Hindlimb muscle (tissue), 1 donor: ENCODE data around the gene DPP9. TPM values are rescaled to one million over a fixed set of nuclear protein-coding genes. Genes with fewer than 3 reads are reported as not detected.
"Not testable (repeated sequence)": the region's sequence is repeated elsewhere in the genome, so short reads cannot be mapped to it uniquely, and the experiment has no call there.

Experiments
- DNase-seq: peaks from one replicate; pipeline ENCODE4 v3.0.0-alpha.2; 2013
- polyA plus RNA-seq: library from polyadenylated mRNA; unstranded; fragments of 120-200 nt; gene quantifications from one replicate; pipeline ENCODE4 v1.2.1, GENCODE V29; 2013; ENCODE audit not compliant: insufficient read length

Gene DPP9
- polyA plus RNA-seq, 1 donor, result 29.8 TPM

GRCh38 chr19:4738734-4739133 lies 15.1 kb upstream of the DPP9 start:
- DNase-seq, result no peak

- no peak for DNase-seq
These were observed 14.4 kb upstream of the DPP9 start for GRCh38 chr19:4737955-4738600.

GRCh38 chr19:4733755-4734345 lies 10.2 kb upstream of the DPP9 start:
- no peak for DNase-seq

- peak; percentile 41 for DNase-seq
These were observed 9.1 kb upstream of the DPP9 start for GRCh38 chr19:4732680-4733114.

GRCh38 chr19:4730740-4731171 lies 7.1 kb upstream of the DPP9 start:
- no peak for DNase-seq

- DNase-seq, result no peak
These were observed 5.2 kb upstream of the DPP9 start for GRCh38 chr19:4728871-4729270.

GRCh38 chr19:4722671-4723594 lies 709 bp downstream of the DPP9 start:
- no peak for DNase-seq

GRCh38 chr19:4721196-4721595 lies 2.4 kb downstream of the DPP9 start:
- no peak for DNase-seq

- DNase-seq, result no peak
These were observed 3.5 kb downstream of the DPP9 start for GRCh38 chr19:4720037-4720700.

- no peak for DNase-seq
These were observed 4.2 kb downstream of the DPP9 start for GRCh38 chr19:4719499-4719866.

GRCh38 chr19:4717966-4718701 lies 5.5 kb downstream of the DPP9 start:
- DNase-seq, result no peak

- no peak for DNase-seq
These were observed 6.3 kb downstream of the DPP9 start for GRCh38 chr19:4717191-4717965.

- no peak for DNase-seq
These were observed 8.0 kb downstream of the DPP9 start for GRCh38 chr19:4715529-4716221.

GRCh38 chr19:4715178-4715528 lies 8.5 kb downstream of the DPP9 start:
- DNase-seq, result not testable (repeated sequence)

- DNase-seq, result no peak
These were observed 9.6 kb downstream of the DPP9 start for GRCh38 chr19:4714016-4714415.

GRCh38 chr19:4713384-4713951 lies 10.2 kb downstream of the DPP9 start:
- DNase-seq, result no peak

GRCh38 chr19:4712771-4713170 lies 10.9 kb downstream of the DPP9 start:
- no peak for DNase-seq

GRCh38 chr19:4711211-4711610 lies 12.4 kb downstream of the DPP9 start:
- DNase-seq, result no peak

- DNase-seq, result no peak
These were observed 13.4 kb downstream of the DPP9 start for GRCh38 chr19:4710281-4710600.

- no peak for DNase-seq
These were observed 14.0 kb downstream of the DPP9 start for GRCh38 chr19:4709440-4710280.
